ENCODE data around the gene DNAL1.

GRCh38 chr14:73727166-73727565 lies 82.4 kb downstream of the DNAL1 start:
- TF ChIP-seq CTCF (IDR thresholded peaks at IDR 0.05) (no peak), POLR2A (IDR thresholded peaks at IDR 0.05) (no peak)

Data from prostate gland (tissue), 2 donors.